GM12891 (cell line): ENCODE data around the gene SNX8.

Source experiments
- PAX5 ChIP-seq: IDR thresholded peaks from 2 replicates; pipeline ENCODE4 v1.6.1; 2011; ENCODE audit warnings: low read length, moderate library complexity, mild to moderate bottlenecking; ENCODE audit not compliant: insufficient read depth, severe bottlenecking
- POLR2A ChIP-seq: IDR thresholded peaks from 2 replicates; pipeline ENCODE4 v1.6.1; 2011; ENCODE audit warnings: low read depth, low read length, control low read depth
- POLR2AphosphoS5 ChIP-seq: IDR thresholded peaks from 2 replicates; pipeline ENCODE4 v1.6.1; 2011; ENCODE audit warnings: low read depth, low read length, control low read depth

DNA sequence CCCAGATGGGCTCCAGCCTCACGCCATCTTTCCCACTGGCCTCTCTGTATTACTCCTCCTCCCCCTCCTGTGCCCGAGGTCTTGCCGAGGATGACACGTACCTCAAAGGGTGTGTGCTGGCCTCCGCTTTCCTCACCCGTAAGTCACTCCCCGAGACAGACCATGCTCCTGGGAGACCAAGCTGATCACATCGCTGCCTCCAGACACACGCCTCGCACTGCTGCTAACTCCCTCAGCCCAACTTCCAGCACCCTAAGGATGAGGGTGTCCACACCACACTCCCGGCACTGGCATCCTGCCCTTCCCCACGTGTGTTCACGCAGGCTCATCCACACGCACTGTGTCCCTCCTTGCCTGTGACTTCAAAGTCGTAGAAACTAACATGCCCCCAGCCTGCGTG is 105.5 kb downstream of the SNX8 start:
- TF ChIP-seq POLR2AphosphoS5 (no peak), POLR2A (no peak), PAX5 (no peak)
